ENCODE results near the gene LMTK3.
A peak's percentile ranks its signal among the peaks of the same experiment; 100 is the strongest.

LMTK3 gene

DNA sequence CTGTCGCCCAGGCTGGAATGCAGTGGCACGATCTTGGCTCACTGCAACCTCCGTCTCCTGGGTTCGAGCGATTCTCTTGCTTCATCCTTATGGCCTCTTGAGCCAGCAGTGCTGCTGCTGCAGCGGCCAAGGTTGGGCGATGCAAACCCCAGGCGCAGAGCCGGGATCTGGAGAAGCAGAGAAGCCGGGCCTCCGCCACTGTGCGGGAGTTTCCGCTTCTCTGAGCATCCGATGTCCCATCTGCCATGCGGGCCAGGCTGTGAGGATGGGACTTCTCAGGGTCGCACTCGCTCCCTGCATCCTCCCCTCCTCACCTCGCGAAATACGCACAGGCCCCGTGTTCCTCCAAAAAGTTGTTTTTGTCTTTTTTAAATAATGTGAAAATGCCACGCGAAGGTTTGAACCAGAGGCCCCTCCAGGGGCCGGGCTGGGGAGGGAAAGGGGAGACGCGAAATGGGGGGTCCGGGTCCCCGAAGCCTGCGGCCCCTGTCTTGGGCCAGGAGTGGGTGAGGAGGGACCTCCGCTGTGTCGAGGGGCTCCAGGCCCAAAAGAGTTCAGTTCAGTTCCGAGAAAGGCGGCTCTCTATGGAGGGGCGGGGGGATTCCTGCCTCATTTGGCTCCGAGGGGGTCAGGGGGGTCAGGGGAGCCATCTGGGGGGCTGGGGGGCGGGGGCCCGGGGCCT lies 26.6 kb downstream of the LMTK3 start:
- DNase-seq, result no peak

DNA sequence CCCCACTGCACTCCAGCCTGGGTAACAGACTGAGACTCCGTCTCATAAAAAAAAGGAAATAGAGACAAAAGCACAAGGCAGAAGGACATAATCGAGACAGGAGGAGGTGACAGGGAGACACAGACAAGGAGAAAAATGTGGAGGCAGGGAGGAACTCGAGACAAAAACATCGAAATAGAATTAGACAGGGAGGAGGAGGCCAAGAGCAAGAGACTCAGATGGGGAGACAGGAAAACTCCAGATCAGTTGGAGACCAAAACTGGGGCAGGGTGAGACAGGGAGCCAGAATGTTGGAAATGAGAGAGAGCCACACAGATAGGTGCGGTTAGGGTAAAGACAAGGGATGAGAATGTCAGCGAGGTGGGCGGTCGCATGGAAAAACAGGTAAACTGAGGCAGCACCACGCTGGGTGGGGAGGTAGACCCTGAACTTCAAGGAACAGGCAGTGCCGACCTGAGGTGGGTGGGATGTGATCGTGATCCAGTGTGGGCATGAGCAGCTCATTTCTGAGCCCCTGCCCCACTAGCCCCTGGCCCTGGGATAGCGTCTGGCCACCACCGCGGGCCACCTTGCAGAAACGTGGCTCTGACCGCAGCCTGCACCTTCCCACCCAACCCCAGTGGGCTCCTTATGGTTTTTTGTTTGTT lies 27.3 kb downstream of the LMTK3 start:
- no peak for DNase-seq

GRCh38 chr19:48483301-48483700 lies 28.3 kb downstream of the LMTK3 start:
- DNase-seq, result no peak

- DNase-seq, result no peak
Observed at GRCh38 chr19:48481846-48482639, 29.6 kb downstream of the LMTK3 start.

DNA sequence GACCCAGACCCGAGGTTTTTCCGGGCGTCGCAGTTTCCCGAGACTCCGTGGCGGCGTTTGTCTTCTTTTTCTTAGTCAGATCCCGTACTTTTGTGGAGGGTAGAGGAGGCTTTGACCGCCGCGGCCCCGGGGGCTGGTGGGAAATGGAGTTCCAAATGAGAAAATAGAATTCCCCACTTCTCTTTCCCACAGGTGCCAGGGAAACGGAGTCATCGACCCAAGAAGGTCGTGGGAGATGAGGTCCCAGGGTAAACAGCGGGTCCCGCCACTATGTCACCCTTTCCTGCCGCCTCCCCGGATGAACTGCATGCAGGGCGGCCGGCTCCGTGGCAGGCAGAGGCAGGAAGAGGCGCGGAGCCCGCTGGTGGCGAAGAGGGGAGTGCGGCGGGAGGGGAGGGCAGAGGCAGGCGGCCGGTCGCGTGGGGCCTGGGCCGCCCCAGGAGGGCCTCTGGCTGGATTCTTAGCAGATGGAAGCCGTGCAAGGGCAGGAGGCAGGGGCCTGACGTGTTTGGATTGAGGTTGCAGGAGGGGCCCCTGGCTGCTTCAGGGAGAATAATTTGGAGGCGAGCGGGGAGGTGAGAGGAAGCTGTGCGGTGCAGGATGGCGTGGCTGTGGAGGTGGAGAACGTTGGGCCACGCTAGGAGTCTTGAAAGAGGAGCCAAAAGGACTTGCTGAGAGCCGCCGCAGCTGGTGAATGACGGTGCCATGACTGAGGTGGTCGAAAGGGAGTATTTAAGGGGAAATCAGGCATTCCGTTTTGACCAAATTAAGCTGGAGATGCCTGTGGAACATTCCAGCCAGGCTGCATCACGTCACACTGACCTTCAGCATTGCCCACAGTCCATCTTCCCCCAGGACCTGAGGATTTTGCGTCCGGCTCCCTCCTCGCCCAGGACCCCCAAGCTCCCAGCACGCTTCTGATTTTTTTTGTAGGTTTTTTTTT lies 30.8 kb downstream of the LMTK3 start:
- peak; percentile 53 for DNase-seq

DNA sequence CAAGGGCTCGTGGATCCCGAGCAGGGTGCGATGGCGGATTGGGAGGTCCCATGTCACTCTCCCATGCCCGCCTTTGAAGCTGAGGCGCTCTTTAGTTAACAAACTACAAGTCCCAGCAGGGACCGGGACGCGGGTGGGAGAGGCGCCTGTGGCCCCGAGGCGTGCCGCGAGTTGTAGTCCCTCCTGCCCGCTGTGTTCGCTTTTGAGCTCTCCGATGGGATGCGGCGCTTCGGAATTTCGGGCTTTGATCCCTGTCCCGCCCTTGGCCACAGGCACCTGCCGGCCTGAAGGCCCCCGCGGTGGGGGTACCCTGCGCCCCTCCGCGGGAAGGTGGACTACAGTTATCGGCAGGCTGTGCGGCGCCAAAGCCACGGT lies 31.5 kb downstream of the LMTK3 start:
- DNase-seq, result no peak

- DNase-seq, result no peak
Observed at GRCh38 chr19:48479686-48480085, 31.9 kb downstream of the LMTK3 start.

DNA sequence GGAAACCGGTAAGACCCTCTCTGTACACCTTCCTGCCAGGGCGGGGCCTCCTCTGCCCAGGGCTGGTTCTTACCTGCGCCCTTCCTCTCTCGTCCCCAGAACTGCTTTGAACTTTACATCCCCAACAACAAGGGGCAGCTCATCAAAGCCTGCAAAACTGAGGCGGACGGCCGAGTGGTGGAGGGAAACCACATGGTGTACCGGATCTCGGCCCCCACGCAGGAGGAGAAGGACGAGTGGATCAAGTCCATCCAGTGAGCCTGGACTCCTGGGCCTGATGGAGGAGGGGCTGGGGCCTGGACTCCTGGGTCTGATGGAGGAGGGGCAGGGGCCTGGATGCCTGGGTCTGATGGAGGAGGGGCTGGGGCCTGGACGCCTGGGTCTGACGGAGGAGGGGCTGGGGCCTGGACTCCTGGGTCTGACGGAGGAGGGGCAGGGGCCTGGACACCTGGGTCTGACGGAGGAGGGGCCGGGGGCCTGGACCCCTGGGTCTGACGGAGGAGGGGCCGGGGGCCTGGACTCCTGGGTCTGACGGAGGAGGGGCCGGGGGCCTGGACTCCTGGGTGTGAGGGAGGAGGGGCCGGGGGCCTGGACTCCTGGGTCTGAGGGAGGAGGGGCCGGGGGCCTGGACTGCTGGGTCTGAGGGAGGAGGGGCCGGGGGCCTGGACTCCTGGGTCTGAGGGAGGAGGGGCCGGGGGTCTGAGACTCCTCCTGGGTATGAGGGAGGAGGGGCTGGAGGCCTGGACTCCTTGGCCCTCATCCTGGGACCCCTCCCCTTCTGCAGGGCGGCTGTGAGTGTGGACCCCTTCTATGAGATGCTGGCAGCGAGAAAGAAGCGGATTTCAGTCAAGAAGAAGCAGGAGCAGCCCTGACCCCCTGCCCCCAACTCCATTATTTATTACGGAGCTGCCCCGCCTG lies 33.0 kb downstream of the LMTK3 start:
- DNase-seq, result no peak

GRCh38 chr19:48477698-48478338 lies 33.8 kb downstream of the LMTK3 start:
- no peak for DNase-seq

DNA sequence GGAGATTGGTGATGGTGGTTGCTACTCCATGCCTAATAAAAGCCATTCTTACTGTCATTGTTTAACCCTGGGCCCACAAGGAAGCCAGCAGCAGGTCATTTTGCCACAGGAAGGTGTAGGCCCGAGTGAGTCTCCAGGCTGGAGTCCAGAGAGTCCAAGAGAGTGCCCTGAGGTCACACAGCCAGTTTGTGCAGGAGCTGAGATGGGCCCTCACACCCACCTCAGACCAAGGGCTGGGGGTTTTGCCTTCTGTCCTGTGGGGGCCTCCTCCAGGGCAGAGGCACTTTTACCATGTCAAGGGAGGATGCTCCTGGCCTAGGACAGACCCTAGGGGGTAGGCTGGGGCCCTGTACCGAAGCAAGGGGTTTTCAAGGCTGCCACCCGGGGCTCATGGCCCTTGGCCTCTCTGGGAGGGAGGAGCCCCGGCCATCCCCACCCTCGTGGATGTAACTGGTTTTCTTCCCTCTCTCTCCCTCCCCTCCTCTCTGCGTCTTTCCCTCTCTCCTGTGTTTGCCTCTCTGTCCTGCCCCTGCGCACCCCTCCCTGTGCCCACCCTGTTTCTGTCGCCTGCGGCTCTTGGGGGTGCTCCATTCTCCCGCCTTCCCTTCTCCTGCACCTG lies 34.5 kb downstream of the LMTK3 start:
- no peak for DNase-seq

- DNase-seq, result no peak
Observed at GRCh38 chr19:48476176-48476575, 35.5 kb downstream of the LMTK3 start.

DNA sequence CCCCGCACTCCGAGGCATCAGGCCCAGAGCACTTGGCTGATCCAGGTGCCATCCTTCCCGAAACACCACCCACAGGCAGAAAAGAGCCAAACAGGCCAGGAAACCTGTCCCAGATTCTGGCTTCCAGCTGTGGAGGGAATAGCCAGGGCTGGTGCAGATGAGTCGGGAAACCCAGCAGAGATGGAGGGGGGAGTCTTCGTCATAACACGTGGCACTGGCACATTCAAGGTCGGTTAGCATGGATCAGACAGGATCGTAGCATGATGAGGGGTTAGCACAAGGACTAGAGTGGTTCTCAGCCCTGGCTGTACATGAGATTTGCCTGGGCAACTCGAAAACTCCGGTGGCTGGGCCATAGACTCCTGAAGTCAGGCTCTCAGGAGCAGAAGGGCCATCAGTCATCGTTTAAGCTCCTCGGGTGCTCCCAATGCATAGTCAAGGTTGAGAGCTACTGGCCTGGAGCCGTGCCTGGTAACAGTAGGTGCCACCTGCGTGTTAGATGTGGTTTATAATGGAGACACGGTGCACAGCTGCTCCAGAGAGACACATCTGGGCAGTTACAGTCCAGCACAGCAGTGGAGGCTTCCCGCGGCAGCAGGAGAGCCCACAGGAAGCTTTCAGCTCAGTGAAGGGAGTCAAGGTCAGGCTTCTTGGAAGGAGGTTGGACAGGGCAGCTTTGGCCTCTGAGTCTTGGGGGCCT lies 36.1 kb downstream of the LMTK3 start:
- DNase-seq, result no peak

GRCh38 chr19:48474084-48474592 lies 37.5 kb downstream of the LMTK3 start:
- DNase-seq, result no peak

- no peak for DNase-seq
Observed at GRCh38 chr19:48473161-48473966, 38.3 kb downstream of the LMTK3 start.

DNA sequence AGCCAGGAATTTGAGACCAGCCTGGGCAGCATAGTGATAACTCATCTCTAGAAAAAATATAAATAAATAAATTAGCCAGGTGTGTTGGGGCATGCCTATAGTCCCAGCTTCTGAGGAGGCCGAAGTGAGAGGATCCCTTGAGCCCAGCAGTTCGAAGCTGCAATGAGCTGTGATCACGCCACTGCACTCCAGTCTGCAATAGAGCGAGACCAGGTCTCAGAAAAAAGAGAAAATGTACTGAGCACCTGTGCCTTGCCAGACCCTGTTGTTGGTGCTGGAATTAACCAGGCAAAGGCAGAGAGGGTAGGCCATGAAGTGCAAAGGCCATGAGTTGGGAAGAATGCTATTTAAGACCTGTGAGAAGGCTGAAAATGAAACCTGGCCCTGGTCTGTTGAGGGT lies 39.8 kb downstream of the LMTK3 start:
- DNase-seq, result no peak

DNA sequence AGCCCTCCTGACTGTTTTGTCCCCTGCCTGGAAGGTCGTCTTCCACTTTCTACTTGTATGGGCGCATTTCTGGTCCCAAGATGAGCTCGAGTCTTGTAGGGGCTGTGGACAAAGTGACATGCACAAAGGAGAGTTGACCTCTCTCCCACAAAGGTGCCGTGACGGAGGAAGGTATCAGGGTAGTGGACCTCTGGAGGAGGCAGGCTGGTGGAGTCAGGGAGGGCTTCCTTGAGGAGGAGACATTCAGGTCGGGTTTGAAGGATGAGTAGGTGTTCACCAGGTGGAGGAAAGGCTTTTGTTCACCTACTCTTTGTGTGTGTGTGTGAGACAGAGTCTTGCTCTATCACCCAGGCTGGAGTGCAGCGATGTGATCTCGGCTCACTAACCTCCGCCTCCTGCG lies 40.8 kb downstream of the LMTK3 start:
- DNase-seq, result no peak

GRCh38 chr19:48469934-48470680 lies 41.5 kb downstream of the LMTK3 start:
- no peak for DNase-seq

DNA sequence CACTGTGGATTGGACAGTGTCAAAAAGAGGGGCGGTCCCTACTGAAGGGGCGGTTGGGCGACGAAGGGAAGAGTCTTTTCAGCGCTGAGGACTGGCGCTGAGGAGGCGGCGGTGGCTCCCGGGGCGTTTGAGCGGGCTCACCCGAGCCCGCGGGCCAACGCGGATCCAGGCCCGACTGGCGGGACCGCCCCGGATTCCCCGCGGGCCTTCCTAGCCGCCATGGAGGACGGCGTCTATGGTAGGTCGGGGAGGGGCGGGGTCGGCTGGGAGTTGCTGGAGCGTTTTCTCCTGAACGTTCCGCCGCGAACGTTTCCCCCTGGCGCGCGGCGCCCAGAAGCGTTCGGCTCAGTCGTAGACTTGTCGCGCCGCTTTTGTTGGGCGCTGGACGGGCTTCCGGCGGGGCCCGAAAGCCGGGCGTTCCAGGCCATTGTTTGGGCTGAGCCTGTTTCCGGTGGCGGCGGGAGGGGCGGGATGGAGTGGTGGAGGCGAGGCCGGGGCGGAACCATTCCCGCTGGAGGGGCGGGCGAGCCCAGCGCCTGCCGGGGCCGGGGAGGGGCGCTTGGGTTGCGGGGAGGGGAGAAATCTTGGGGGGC lies 42.2 kb downstream of the LMTK3 start, which contains the start of gene CYTH2:
Gene CYTH2 (plus strand): TSS at position 81 of the 593 bp plus-strand sequence. CDS start 139 bp downstream, at position 220.
- DNase-seq, result peak; percentile 76

All from activated CD4-positive, CD25-positive, alpha-beta regulatory T cell treated with anti-CD3 and anti-CD28 coated beads, Interleukin-2, amount 50 U/mL, for 72 hours (primary cell).